Thyroid gland (tissue), 4 donors: ENCODE data around the gene NAT8L.

Source experiments
- POLR2A ChIP-seq, 2 donors: fragments of 450-650 bp; IDR thresholded peaks; one replicate each; pipeline ENCODE4 v1.6.1; 2017; ENCODE audit warnings: antibody characterized with exemption in 2 of 2, mild to moderate bottlenecking in 2 of 2, moderate library complexity in 1 of 2
- TF ChIP-seq, protein P1 (sequence below), 6 experiments: fragments of 200-600 bp in 3 of 6; fragments of 450-650 bp in 3 of 6; sonication (generic) in 3 of 6; IDR thresholded peaks; one replicate each; pipeline ENCODE4 v1.5.1; 2016 to 2019; ENCODE audit warnings: antibody characterized with exemption in 6 of 6, mild to moderate bottlenecking in 2 of 6, inconsistent platforms in 1 of 6, moderate library complexity in 1 of 6

DNA sequence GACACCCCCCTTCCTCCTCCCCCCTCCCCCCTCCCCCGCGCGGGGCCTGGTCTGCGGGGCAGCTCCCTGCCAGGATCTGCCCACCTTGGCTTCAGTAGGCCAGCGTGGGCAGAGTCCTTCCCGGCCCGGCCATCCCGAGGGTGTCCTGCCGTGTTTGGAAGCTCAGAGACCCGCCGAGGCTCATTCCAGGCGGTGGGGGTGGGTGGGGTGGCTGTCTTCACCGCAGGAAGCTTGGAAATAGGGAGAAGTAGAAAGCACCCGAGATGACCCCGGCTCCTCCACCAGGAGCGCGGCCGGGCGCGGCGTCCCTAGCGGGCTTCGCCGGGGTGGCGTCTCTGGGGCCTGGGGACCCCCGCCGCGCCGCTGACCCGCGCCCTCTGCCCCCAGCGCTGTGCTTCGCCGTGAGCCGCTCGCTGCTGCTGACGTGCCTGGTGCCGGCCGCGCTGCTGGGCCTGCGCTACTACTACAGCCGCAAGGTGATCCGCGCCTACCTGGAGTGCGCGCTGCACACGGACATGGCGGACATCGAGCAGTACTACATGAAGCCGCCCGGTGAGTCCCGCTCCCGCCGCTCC lies 1.6 kb downstream of the NAT8L start:
- TF ChIP-seq, protein P1, sequence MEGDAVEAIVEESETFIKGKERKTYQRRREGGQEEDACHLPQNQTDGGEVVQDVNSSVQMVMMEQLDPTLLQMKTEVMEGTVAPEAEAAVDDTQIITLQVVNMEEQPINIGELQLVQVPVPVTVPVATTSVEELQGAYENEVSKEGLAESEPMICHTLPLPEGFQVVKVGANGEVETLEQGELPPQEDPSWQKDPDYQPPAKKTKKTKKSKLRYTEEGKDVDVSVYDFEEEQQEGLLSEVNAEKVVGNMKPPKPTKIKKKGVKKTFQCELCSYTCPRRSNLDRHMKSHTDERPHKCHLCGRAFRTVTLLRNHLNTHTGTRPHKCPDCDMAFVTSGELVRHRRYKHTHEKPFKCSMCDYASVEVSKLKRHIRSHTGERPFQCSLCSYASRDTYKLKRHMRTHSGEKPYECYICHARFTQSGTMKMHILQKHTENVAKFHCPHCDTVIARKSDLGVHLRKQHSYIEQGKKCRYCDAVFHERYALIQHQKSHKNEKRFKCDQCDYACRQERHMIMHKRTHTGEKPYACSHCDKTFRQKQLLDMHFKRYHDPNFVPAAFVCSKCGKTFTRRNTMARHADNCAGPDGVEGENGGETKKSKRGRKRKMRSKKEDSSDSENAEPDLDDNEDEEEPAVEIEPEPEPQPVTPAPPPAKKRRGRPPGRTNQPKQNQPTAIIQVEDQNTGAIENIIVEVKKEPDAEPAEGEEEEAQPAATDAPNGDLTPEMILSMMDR (IDR thresholded peaks at IDR 0.05) = no peak
- TF ChIP-seq POLR2A (IDR thresholded peaks at IDR 0.05) = no peak
